ENCODE data around the gene CAPZB. TPM values are rescaled to one million over a fixed set of nuclear protein-coding genes. Genes with fewer than 3 reads are reported as not detected.

CAPZB gene
- total RNA-seq, 1 experiment from 2014 or later = 348 TPM

DNA sequence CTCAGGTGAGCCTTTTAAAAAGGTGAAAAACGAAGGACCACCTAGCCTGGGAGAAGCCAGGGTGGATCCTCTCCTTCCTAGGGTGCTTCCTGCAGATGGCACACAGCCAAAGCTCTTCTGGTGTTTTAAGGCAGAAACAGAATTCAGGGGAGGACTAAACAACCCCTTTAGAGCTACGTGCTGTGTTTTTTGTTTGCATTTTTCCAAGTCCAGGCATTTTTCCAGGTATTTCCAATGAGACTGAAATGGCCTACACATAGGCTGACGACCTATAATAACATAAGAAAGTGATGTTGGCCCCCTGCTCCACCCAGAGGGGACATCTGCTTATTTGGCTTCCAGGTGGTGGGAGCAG lies 83.8 kb downstream of the CAPZB start:
- no peak overlapping the region for H3K56ac ChIP-seq (ENCODE audit: insufficient read length, low read depth, low read length)
- no peaks in the 10 kb centered on the region for H3K23me2 ChIP-seq (ENCODE audit: insufficient read length, low read depth, low read length, poor library complexity, severe bottlenecking)
- no peak overlapping the region for H3K9ac ChIP-seq (ENCODE audit: extremely low read depth, insufficient read length, low read length)
- Mint-ChIP-seq H3K27me3 (ENCODE audit: low read depth) (no peaks in the 10 kb centered on the region), H3K36me3 (ENCODE audit: insufficient read depth in 1 of 3, low read depth in 3 of 3) (peaks cover 10 to 22% (median 18%) of the 10 kb centered on the region in 3 experiments), H3K9me3 (no peaks in the 10 kb centered on the region), H3K27ac (peak overlapping the region; percentile 4 to 94 (median 87); a peak in 6 of 7 replicates), H3K4me1 (peaks cover 66 to 71% of the 10 kb centered on the region in 2 experiments), H3K4me3 (peak overlapping the region in 1 of 2 experiments; percentile 43; a peak in 1 of 5 replicates)
- no peak overlapping the region for H3K23ac ChIP-seq (ENCODE audit: insufficient read length, low read depth, low read length)
- no peak overlapping the region for H4K8ac ChIP-seq (replicated peaks; ENCODE audit: insufficient read length, low read depth, low read length)
- WGBS (ENCODE audit: extremely low coverage, insufficient read length, low lambda C conversion rate) = no CpG with 5 or more reads among the region's 3 CpGs
- H2AFZ ChIP-seq (ENCODE audit: low read length) = no peak overlapping the region
- DNase-seq = no peak
- no peaks in the 10 kb centered on the region for H3K9me3 ChIP-seq (ENCODE audit: control insufficient read depth, low read depth, low read length)
- no peak overlapping the region for H2AK5ac ChIP-seq (ENCODE audit: insufficient read length, low read length)
- no peak overlapping the region for H3K4me2 ChIP-seq (ENCODE audit: insufficient read depth, insufficient read length, low read length)
- H4K20me1 ChIP-seq (ENCODE audit: control insufficient read depth, insufficient read depth, insufficient read length) = peaks cover 3% of the 10 kb centered on the region
- no peak overlapping the region for H3K4ac ChIP-seq (ENCODE audit: low read depth, low read length)
- H3K79me1 ChIP-seq (ENCODE audit: insufficient read depth, low read depth, low read length, poor library complexity, severe bottlenecking) = peaks cover 8% of the 10 kb centered on the region
- H3K79me2 ChIP-seq (ENCODE audit: insufficient read depth, low read length) = peaks cover 2% of the 10 kb centered on the region; the same call in 1 of the 2 replicates
- H3T11ph ChIP-seq (ENCODE audit: low read length) = no peak overlapping the region
- no peaks in the 10 kb centered on the region for H3K27me3 ChIP-seq (ENCODE audit: insufficient read depth, low read length)
- no peak overlapping the region for H4K91ac ChIP-seq (ENCODE audit: insufficient read length, low read depth, low read length)
- H2BK5ac ChIP-seq (ENCODE audit: insufficient read length, low read length) = no peak overlapping the region
- no peak overlapping the region for H2BK12ac ChIP-seq (ENCODE audit: insufficient read length, low read depth, low read length)
- no peak overlapping the region for H4K5ac ChIP-seq (ENCODE audit: insufficient read length, low read depth, low read length)
- H3K4me1 ChIP-seq (ENCODE audit: insufficient read depth, low read length) = peaks cover 3% of the 10 kb centered on the region; the same call in 1 of the 2 replicates
- H2BK20ac ChIP-seq (ENCODE audit: low read depth, low read length, poor library complexity, severe bottlenecking) = no peak overlapping the region
- H3K27ac ChIP-seq (ENCODE audit: insufficient read length, low read depth, low read length) = peak overlapping the region; percentile 17
- no peak overlapping the region for H2BK120ac ChIP-seq (ENCODE audit: low read depth, low read length, poor library complexity, severe bottlenecking)
- TF ChIP-seq, protein P1, sequence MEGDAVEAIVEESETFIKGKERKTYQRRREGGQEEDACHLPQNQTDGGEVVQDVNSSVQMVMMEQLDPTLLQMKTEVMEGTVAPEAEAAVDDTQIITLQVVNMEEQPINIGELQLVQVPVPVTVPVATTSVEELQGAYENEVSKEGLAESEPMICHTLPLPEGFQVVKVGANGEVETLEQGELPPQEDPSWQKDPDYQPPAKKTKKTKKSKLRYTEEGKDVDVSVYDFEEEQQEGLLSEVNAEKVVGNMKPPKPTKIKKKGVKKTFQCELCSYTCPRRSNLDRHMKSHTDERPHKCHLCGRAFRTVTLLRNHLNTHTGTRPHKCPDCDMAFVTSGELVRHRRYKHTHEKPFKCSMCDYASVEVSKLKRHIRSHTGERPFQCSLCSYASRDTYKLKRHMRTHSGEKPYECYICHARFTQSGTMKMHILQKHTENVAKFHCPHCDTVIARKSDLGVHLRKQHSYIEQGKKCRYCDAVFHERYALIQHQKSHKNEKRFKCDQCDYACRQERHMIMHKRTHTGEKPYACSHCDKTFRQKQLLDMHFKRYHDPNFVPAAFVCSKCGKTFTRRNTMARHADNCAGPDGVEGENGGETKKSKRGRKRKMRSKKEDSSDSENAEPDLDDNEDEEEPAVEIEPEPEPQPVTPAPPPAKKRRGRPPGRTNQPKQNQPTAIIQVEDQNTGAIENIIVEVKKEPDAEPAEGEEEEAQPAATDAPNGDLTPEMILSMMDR (conservative IDR thresholded peaks at IDR 0.05) = no peak
- H3K18ac ChIP-seq (ENCODE audit: insufficient read length, low read depth, low read length) = no peak overlapping the region
- no peak overlapping the region for H3K14ac ChIP-seq (ENCODE audit: insufficient read depth, low read length)
- no peak overlapping the region for H2BK15ac ChIP-seq (ENCODE audit: low read depth, low read length)

Data from H9 (cell line).